NCI-H748 treated with DMSO at 0.1 percent for 48 hours (cell line): ENCODE measurements around the gene NRG3.
A peak's percentile ranks its signal among the peaks of the same experiment; 100 is the strongest.

Experiments
- DNase-seq: peaks from one replicate; lab custom pipeline; 2025; lab: John Stamatoyannopoulos, UW

NRG3 gene

DNA sequence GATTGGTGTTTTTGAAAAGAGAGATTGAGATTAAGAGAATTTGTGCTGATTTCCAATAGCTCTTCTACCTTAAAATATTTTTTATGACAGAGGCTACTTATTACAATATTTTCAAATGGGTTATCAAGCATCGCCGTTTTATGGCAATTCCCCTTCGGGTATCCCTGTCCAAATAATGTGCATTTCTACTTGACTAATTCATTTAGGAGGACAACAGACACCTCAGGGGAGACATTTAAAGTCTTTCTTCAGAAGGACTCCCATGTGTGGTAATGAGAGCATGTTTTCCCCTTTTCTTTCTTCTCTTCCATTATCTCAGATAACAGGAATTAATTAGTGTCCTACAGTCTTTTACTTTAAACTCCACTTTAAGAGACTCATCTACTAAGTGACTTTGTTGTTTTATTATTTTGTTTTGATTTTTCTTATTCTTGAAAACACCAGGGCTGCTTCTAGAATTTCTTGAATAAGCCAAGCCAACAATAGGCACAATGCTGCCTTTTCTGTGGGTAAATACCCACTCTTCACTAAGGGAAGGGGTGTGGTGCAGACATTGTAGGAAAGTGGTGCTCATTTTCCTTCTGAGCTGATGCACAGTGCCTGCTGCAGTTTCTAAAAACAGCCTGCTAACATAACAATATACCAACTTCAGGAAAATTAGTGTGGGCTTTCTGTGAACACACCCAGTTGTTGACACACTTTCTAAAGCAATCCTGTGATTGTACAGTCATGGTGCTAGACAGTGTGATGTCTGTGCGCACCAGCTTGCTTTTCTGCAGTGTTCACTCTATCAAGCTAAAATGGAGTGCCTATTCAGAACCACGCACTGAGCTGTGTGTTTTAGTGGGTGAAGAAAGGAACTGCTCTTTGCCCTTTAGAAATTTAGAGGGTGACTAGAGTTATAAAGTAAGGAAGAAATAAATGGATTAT, 597.7 kb downstream of the NRG3 start:
- DNase-seq = peak; percentile 81

DNA sequence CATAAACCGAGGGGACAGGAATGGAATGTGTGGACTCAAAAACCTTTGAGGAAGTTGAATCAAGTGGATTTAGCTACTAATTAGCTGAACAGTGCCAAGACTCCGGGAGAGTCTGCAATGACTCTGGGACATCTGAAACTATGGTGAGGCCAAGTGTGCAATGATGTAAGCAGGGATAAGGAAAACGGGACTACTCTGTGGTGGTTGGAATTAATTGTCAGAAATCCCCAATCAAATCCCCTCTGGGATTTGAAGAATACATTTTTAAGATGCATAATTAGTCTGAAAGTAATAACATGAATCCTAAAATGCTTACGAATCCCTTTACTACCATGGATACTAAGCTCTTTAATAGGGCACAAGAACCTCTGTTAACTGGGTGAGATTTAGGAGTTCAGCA, 602.8 kb downstream of the NRG3 start:
- no peak for DNase-seq

DNA sequence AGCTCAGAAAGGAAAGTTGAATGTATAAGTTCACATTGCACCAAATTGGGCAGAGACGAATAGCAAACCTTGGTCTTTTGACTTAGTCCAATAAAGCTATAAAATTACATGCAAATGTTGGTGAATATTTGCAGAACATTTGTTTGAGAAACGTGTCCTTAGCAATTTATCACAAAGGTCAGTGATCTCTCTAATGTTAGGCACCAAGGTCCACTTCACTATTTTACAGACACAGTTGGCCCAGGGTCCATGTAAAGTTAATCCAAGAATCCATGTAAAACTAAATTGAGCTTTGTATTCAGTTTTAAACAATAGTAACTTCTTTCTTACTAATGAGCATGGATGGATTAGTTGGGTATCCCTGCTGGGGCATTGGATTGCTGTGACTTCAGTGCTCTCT, 617.7 kb downstream of the NRG3 start:
- DNase-seq = no peak

DNA sequence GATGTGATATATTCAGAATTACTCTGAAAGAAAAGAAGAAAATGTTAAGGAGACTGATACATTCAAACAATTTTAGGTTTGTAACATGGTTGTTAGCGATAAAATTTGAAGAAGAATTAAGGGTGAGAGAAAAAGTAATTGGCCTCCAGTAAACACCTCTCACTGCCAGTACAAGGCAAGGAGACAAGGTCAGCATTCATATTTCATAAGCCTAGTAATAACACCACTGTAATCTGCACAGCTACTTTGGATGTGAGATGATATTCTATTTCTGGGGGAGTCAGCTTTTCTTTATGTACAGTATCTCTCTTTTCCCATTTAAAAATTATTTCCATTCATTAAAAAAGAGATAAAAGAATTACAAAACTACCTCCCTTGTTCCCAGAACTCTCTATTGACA, 621.1 kb downstream of the NRG3 start:
- no peak for DNase-seq

DNA sequence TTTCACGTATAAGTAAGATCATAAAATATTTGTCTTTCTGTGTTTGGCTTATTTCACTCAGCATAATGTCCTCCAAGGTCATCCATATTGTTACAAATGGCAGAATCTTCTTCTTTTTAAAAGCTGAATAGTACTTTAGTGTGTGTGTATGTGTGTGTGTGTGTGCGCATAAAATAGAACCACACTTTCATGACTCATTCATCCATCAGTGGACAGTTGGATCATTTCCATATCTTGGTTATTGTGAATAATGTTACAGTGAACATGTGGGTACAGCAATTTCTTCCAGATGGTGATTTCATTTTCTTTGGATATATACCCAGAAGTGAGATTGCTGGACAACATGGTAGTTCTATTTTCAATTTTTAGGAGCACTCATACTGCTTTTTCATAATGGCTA, 622.4 kb downstream of the NRG3 start:
- DNase-seq = no peak

DNA sequence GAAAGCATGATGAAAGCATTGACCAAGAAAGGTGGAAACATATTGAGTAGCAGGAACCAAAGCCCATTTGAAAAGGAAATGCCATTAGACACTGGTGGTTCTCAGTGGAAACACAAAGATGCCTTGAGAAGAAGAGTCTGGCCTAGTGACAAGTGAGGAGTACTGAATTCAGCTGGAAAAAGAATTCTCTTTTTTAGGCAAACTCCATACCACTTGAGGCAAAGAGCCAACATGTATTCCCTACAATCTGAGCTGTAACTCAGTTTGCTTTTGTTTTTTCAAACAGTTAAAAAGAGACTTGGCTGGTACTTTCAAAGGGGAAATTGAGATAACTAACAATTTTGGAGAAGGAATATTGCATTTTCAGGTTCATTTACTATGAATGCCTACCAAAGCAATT, 624.0 kb downstream of the NRG3 start:
- no peak for DNase-seq

DNA sequence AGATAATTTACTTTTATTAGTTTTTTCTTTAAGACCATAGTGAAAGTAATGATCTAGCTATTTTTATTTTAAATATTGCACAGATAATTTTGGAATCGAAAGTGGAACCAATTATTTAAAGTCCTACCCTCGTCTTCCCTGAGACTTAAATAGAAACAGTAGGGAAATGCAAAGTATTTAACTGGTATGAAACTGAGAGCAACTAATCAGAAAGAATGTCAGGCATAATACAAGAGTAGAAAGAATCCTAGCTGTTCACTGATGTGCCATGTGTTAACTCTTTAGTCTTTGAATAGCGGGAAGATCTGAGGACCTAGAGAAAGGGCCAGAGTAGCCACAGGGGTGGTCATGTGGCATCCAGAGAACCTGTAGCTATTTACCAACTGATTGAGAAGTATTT, 630.0 kb downstream of the NRG3 start:
- DNase-seq = no peak

DNA sequence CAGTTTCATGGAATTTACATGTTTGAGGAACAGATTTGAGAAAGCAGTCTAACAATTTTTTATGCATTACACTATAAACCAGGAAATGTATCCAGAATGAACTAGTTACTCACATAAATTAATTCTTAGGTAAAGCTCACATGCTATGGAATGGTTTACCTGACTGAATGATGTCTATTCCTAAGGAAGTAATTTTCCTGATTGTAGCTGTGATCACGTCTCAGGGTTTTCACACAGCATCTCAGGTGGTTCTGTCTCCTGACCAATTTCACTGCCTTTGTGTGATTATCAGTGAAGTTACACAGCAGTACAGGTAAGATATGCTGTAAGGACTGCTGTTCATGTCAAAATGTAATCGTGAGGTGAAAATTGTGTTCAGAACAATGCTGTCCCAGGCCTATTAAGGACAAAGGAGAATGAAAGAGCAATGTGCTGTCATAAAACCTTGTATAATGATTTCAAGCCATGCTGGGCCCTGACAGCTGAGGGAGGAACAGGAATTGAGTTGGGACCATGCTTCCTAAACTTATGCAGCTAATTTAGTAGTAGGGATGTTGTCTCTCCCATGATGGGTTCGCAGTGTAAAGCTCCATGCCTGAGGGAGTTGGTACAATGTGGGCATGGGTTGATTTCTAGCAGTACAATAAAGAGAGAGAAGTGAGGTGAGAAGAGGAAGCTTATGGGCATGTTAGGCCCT, 631.8 kb downstream of the NRG3 start:
- DNase-seq = no peak

DNA sequence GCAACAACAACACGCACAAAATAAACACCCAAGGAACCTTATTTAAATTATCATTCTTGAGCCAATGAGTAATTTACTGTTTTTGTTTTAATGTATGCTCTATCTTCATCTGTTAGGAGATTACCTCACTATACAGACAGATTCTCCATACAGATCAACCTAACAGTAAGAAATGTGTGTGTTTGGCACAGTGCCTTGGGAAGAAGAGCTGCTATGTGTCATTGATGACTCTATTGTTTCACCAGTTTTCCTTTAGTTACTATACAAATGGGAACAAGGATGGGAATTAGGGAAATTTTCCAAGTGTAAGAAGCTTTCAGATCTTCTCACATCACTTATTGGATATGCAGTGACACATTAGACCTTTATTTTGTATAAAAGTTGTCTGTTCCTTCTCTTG, 640.3 kb downstream of the NRG3 start:
- DNase-seq = no peak

DNA sequence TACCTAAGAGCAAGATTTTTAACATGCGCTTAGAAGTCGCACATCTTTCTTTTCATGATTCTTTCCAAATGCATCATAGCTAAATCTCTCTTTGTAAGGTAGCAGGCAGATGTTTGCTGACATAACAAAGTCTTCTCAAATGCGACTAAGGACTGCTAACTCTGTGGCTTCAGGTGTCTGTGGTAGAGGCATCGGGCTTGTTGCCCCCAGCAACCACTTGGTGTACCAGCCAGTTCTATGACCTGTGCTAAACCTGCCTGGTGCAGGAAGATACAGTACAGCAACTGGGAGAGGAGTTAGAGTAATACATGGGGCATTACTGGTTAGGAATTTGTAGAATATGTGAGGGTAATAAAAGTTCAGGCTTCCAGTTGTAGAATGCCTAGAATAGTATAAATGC, 654.1 kb downstream of the NRG3 start:
- DNase-seq = no peak

DNA sequence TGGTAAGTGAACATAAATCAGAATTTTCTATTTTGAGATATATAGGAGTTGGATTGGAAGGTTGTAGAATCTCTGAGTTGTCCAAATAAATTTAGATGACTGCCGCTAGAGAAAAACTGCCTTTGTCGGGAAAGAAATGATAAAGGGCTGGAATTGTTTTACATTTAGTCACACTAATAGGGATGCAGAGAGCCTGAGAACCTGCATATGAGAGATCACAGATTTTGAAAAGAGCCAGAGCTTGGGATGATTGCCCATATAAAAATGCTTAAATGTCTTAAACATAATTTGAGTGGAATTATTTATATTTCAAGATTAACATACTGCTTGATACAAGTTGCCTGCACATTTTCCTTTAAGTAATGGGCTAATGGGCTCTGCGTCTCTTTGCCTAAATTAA, 660.5 kb downstream of the NRG3 start:
- DNase-seq = no peak

DNA sequence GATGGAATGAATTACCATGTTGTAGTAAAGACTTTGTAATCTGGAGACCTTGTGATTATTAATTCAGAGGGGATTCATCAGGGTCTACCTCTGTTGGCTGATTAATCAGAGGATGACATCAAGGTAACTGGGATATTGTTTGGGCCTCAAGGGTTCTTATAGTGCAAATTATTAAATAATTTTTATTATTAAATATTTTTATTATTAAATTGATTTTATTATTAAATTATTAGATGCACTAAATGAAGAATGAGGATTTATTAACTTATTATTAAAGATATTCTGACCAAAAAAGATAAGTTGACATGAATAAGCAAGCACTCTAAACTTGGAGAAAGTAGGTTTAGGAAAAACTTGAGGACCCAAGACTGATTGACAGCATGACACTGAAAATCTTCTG, 661.7 kb downstream of the NRG3 start:
- DNase-seq = no peak

DNA sequence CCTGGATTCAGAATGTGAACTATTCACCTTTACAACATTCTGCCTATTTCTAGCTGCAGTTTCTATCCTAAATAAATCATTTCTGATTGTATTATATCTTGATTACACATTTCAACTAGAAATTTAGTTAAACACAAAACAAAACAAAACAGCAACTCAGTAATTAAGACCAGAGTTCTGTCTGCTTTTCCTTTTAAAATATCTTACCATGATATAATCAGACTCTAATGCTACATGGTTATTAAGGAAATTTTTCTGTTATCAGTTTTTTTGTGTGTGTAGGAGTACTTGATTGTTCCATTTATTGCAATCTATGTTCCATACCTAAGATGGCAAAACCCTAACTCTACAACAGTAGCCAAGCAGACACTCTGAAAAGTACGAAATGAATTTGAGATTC, 663.3 kb downstream of the NRG3 start:
- no peak for DNase-seq

DNA sequence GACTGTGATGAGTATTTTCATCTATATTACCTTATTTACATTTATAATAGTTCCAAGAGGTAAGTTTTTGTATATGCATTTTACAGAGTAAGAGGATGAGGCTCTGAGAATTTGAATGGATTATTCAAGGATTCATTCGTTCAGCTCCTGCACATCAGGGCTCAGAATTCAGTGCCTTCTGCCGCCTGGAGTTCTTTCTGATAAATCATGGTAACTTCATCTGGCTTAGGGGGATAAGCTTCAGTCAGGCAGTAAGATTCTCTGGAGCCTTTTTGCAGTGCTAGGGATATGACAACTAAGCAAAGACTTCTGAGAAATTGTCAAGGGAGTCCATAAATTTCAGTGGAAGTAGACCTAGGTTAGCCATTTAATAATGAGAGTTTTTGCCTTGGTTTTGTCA, 668.6 kb downstream of the NRG3 start:
- DNase-seq = no peak

DNA sequence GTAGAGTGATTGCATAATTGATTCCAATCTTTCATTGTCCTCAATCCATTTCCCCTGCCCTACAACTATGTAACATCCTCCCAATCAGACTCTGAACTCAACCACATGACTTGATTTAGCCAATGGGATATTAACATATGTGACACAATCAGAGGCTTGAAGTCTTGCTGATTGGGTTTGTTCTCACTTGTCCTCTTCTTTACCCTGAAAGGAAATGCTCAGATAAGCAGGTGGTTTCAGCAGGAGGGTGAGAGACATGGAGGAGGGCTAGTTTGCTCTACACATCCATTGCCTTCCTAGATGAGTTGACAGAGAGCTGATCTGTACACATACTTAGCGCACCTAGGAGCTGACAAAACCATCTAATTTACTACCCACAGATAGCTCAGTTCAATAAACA, 669.4 kb downstream of the NRG3 start:
- no peak for DNase-seq

DNA sequence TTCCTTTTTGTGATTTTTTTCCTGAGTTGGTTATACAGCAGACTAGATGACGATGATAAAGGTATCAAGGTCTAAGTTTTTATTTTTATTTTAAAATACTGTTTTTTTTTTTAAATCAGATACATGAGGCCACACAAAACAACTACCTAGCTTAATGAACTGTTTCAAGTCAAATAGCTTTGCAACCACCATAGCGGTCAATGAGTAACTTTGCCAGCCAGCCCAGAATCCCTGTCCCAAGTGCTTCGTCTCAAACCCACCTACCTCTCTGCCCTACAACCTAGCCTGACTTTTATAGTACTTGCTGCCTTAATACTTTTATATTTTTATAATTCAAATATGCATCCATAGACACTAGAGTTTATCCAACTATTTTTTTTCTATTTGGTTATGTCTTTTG, 676.5 kb downstream of the NRG3 start:
- no peak for DNase-seq

DNA sequence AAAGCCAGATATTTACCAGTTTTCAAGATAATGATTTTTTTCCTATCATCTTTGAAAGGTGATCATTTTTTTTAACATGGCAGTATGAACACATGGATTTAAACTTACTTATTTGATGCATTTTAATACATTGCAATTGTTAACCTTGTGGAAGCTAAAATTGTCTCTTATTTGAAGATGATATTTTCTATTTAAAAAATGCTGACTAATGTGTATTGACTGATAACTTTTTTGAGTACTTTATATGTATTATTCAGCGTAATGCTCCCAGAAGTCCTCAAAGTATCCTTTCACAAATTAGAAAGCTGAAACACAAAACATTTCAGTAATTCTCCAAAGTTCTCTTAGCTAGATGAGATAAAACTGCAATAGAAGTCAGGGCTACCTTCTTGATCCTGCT, 677.3 kb downstream of the NRG3 start:
- no peak for DNase-seq

DNA sequence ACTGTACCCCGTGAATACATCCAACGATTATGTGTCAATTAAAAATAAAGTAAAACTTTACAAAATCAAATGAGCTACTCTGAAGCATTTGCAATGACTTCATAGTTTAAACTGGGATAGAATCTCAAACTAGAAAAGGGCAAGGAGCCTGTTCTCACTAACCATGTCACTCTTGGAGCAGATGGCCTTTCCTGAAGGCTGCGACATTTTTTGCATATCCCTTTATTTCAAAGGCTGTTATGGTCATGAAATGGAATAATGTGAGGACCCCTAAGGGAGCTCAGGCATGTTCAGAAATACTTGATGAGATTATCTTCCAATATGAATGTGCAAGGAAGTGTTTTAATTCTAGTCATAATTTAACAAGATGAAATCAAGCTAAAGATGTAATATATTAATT, 679.4 kb downstream of the NRG3 start:
- DNase-seq = no peak

DNA sequence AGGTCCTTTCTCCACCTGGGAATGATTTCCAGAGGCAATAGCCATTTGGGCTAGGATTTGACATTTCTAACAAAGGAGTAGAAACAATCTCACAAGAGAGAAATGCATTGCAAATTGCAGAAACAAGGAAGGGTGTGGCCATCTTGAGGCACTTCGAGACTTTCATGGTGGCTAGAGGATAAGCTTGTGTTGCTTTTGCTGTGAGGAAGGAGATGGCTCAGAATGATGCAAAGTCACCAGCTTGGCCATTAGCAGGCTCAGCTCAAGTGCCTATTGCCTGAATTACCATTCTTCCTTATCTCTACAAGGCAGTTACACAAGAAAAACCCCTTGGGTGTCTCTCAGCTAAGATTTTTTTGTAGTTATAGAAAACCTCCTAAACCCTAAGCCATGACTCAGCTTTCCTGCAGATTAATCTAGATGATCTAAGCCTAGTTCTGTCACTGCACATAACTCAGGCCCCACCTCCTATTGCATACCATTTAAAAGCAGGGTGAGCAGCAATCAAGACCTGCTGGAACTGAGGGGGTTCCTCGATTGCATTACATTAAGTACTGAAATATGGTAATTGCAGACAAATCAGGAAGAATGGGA, 683.1 kb downstream of the NRG3 start:
- DNase-seq = no peak

DNA sequence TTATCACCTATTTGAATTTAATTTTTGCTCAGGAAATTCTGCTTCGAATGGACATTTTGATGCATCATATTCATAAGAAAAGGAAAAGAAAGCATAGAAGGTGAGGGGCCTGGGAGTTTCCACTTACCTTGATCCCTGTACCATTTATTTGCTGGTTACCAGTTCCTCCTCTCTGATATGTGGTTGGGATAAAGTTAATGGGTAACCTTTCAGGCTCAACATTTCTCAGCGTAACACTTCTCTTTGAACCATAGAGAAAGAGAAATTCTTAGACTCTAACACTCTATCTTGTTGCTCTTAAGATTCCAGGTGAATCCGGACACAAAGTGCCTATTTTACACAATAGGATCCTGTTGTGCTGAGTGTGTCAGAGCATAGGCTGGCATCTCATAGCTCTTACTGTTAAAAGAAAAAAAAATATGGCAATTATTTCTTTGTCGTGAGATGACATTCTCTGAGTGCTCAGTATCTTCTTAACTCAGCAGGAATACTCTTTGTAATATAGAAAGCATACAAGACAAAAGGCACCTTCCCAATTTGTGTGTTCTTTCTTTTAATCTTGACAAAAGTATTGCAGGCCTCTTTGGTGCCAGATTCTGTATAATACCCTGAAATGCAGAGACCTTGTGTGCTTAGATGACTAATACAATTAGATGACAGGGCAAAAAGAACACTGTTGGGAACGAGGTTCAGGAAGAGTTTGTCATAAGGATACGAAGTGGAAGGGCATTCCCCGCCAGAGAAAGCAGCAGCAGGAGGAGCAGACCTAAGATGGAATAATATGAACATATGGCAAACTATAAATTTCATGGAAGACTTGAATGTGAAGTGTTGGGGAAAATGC, 689.6 kb downstream of the NRG3 start:
- DNase-seq = no peak

DNA sequence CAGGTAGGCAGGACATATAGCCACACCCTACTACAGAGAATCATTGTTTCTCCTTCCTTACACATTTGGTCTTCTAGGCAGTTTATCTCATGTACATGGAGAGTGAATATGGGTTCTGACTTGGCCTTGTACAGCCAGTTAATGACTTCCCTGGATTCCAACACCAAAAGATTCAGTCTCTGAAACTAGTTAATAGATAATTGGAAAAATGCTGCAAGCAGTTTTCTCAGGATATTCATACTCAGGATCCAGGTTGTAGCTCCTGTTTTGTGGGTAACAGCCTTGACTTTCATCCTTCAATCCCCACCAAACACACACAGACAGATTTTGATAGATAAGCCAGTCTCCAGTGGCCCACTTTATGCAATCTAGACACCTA, 690.2 kb downstream of the NRG3 start:
- no peak for DNase-seq

DNA sequence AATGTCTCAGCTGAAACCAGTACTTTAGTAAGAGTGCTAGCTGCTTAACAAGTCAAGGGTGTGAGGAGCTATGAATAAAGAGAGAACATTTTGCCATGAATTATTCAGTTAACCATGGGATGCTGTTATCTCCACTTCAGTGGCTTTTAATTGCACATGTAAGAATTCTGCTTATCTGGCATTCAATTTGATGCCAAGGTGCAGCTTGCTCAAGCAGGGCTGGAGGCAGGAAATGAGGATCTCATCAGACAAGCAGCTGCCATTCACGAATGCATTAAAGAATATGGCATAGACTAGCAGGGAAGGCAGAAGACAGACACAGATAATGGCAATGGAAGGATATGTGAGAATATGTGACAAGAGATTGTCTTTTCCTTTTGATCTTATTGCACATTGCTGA, 697.8 kb downstream of the NRG3 start:
- no peak for DNase-seq
